ENCODE results near the gene CD163L1.
"Not testable (repeated sequence)": the region's sequence is repeated elsewhere in the genome, so short reads cannot be mapped to it uniquely, and the experiment has no call there.

Gene CD163L1

GRCh38 chr12:7444076-7444475, at the start of gene CD163L1:
Gene CD163L1 (minus strand): TSS chr12:7444153. CDS start chr12:7444127, 26 bp downstream.
- no peak for DNase-seq (ENCODE audit: low read depth)

GRCh38 chr12:7493006-7493405, 49.1 kb upstream of the CD163L1 start:
- no peak for DNase-seq (ENCODE audit: low read depth)

DNA sequence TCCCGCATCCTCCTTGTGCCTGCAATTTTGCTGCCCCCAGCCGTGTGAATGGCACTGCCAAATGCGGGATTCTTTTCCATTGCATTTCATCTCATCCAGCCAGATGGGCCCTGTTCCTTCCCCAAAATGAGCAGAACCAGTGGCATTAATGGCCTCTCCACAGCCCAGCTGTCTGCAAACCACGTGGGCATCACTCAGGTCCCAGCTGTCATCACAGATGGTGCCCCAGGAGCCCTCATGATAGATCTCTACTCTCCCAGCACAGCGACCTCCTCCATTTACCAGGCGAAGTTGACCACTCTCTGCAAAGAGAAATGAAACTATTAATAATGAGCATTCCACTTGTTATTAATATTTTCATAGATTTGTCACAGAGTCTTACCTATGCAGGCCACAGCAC, 42.6 kb upstream of the CD163L1 start:
- DNase-seq (ENCODE audit: low read depth): no peak

DNA sequence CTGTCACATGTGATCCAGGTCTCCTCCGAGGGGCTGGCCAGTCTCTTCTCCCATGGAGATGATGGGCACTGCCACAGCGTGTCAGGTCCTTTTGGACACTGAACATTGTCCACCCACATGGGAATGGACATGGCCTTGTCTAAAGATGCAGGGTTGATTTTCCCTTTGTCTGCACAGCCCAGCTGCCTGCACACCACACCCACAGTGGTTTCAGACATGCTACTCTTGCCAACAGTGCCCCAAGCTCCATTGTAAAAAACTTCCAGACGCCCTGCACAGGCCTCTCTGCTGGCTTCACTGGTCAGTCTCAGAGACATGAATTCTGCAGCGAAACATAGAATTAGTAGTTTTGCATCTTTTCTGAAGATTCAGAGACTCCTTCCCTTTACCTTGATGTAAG, 41.1 kb upstream of the CD163L1 start:
- no peak for DNase-seq (ENCODE audit: low read depth)

DNA sequence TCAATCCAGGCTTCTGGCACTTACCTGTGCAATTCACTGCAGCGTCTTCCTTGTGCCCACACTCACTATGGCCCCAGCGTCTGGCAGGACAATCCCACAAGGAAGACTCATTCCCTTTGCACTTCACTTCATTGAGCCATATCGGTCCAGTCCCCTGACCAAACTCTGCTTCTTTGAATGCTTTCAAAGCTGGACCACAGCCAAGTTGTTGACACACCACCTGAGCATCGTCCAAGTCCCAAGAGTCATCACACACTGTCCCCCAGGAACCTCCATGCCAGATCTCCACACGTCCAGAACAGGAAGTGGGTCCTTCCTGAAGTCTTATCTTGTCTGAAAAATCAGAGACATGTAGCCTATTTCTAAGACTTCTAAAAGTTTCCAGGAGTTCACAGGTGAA, 39.4 kb upstream of the CD163L1 start:
- DNase-seq (ENCODE audit: low read depth): no peak

GRCh38 chr12:7479771-7480170, 35.8 kb upstream of the CD163L1 start:
- DNase-seq (ENCODE audit: low read depth): no peak

GRCh38 chr12:7472060-7472459, 28.1 kb upstream of the CD163L1 start:
- no peak for DNase-seq (ENCODE audit: low read depth)

- DNase-seq (ENCODE audit: low read depth): peak; percentile 12
Measured at GRCh38 chr12:7460375-7461259, 16.7 kb upstream of the CD163L1 start.

GRCh38 chr12:7459973-7460372, 16.0 kb upstream of the CD163L1 start:
- DNase-seq (ENCODE audit: low read depth): no peak

DNA sequence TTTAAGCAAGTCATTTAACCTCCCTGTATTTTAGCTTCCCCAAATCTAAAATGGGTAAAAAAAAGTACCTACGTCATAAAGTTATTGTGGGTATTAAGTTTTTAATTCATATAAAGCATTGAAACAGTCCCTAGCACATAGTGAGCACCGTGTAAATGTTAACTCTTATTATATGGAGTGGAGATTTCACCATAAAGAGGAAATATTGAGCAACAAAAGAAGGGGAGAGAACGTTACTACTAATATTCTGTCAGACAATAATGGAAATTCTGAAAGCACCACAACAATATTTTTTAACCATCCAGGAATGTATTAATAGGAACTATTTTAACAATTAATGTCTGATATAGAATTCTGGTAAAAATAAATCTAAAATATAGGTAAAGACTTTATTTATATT, 7.8 kb upstream of the CD163L1 start:
- no peak for DNase-seq (ENCODE audit: low read depth)

DNA sequence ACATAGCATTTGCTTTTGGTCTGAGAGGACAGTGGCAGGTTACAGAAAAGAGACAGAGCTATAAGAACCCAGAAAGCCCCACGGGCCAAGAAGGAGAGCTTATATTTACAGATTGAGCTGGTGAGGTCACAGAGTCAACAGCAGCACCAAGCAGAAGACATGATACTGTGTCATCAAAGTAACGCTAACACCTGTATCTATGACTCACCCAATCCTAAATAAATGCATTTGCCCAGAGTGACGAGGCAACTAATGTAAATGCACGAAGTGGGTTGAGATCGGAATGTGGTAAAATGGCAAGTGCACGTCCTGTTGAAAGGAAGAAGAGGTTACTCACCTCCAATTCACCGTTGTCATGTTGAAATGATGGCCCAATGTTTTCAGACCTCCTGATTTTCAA, 6.7 kb upstream of the CD163L1 start:
- DNase-seq (ENCODE audit: low read depth): no peak

GRCh38 chr12:7448099-7448498, 4.1 kb upstream of the CD163L1 start:
- DNase-seq (ENCODE audit: low read depth): no peak

GRCh38 chr12:7444537-7444936, 584 bp upstream of the CD163L1 start:
- no peak for DNase-seq (ENCODE audit: low read depth)

GRCh38 chr12:7441216-7441615, 2.7 kb downstream of the CD163L1 start:
- DNase-seq (ENCODE audit: low read depth): no peak

DNA sequence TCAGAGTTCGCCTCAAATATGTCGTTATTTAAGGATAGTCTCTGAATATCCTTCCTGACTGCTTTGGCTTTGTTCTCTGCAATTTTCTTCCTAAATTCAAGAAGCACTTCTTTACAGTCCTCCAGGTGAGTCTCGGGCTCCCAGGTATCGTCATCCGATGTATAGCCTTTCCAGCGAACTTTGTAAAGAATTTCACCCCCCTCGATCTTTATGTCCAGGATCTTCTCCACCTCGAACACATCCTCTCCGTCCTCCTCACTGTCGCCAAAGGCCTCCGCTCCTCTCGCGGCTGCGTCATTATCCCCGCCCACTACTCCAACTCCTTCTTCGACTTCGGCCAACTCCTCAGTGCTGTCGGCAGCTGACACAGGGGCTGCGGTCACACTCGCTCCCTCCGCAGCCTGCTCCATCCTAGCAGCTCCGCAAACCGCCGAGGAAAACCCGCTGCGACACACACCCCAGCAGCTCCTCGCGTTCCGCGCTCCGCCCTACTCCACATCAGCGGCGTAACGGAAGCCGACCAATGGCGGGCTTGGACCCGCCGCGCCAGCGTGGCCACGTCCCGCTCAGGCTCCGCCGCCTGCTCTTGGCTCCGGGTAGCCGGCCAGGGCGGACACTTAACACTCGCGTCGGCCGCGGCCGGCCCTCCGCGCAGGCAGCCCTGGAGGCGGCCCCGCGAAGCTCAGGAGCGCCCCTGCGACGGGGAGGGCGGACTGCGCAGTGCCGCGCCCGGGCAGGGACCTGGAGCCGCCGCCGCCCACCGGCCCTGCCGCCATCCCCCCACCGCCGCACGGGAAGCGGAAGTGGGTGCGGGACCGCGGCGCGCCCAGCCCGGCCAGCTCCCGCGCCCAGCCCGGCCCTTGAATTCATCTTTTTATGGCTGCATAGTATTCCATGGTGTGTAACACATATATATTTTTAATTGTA, 4.1 kb downstream of the CD163L1 start:
- peak; percentile 3 for DNase-seq (ENCODE audit: low read depth)

DNA sequence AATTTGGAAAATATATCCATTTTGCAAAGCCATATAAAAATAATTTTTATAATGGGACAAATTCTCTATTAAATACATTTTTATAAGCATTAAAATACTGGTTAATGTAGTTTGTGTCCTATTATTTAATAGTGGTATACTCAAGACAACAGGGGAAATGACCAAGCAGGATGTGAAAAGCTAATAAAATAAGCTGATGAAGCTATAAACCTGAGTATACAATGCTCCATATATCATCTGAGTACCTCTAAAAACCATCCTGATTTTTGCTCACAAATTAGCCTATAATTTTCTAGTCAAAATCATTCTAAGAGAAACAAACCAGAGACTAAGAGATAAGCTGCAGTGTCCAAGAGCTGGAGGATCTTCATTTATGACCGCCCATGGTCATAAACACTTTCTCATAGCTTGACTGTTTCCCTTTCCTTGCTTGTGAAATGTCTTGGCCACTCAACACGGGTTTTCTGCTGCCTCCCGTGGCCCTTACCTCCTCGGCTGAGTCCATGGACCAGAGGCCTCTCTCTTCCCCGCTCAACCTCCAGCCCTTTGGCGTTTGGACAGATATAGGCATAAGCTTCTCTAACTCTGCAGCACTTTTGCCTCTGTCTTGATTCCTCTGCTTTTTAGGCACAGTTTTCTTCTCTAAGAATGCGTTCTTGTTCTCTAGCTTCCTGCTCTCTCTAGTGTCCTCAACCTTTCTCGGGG, 5.5 kb downstream of the CD163L1 start:
- not testable (repeated sequence) for DNase-seq (ENCODE audit: low read depth)

DNA sequence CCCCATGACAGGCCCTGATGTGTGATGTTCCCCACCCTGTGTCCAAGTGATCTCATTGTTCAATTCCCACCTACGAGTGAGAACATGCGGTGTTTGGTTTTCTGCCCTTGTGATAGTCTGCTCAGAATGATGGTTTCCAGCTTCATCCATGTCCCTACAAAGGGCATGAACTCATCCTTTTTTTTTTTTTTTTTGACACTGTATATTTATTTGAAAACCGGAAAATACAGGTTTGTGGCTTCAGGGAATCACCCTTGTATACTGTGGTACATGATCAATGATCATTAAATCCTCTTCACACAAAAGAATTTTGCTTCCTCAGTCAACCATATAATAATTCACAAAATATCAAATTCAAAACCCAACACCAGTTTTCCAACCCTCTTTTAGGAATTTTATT, 6.5 kb downstream of the CD163L1 start:
- DNase-seq (ENCODE audit: low read depth): not testable (repeated sequence)

- no peak for DNase-seq (ENCODE audit: low read depth)
Measured at GRCh38 chr12:7434670-7435069, 9.3 kb downstream of the CD163L1 start.

DNA sequence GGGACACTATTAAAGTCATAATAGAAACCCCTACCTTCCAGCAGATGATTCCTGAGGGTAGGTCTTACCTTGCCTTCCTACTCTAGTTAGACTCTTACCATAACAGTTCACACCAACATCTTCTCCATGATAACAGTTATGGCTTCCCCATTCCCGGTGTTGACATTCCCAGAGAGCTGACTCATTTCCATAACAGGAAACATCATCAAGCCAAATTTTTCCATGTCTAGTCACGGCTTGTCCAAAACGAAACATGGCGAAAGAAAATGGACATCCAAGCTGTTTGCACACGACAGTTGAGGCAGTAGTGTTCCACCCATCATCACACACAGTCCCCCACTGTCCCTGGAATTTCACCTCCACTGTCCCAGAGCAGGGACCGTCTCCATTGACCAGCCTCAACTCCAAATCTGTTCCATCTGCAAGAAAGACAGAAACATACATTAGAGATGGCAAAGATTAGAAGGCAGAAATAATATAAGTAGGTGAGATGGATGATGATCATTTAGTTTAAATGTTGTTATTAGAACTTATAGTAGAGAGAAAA, 10.6 kb downstream of the CD163L1 start:
- DNase-seq (ENCODE audit: low read depth): no peak

- DNase-seq (ENCODE audit: low read depth): no peak
Measured at GRCh38 chr12:7431993-7432685, 11.8 kb downstream of the CD163L1 start.

- DNase-seq (ENCODE audit: low read depth): no peak
Measured at GRCh38 chr12:7411343-7411742, 32.6 kb downstream of the CD163L1 start.

All from stimulated activated CD8-positive, alpha-beta memory T cell treated with anti-CD3 and anti-CD28 coated beads, Interleukin-7, amount 100 ng/mL, for 24 hours (primary cell).